Upper lobe of left lung (tissue), 4 donors: Measurements from ENCODE around the gene PTPRN2.

Experiments
- CTCF ChIP-seq, 6 experiments: fragments of 450-650 bp in 4 of 6; fragments of 200-600 bp in 2 of 6; sonication (generic) in 2 of 6; IDR thresholded peaks; one replicate each; pipeline ENCODE4 v1.5.1; 2016 to 2019; ENCODE audit warnings: antibody characterized with exemption in 6 of 6
- POLR2AphosphoS5 ChIP-seq, 2 donors: sonication (generic); formaldehyde crosslinking; IDR thresholded peaks; one replicate each; pipeline ENCODE4 v1.5.1; 2017; ENCODE audit warnings: antibody characterized with exemption in 2 of 2

GRCh38 chr7:157537056-157537455 is 1050.6 kb downstream of the PTPRN2 start:
- TF ChIP-seq CTCF (IDR thresholded peaks at IDR 0.05) (no peak), POLR2AphosphoS5 (IDR thresholded peaks at IDR 0.05) (no peak)
